Cardiac fibroblast (primary cell): Measurements from ENCODE around the gene TAF8.

Source experiments
- DNase-seq, 2 donors: peaks; one replicate each; pipeline versions ENCODE4 v3.0.0 to v3.0.0-alpha.2; 2010; ENCODE audit warnings: low read depth in 2 of 2
- H3K4me3 ChIP-seq, 2 donors: replicated peaks in 1 of 2; 1 replicate in 1 of 2; 2 replicates in 1 of 2; pipeline ENCODE4 v1.5.1; 2011; ENCODE audit warnings: low read depth in 2 of 2, low read length in 2 of 2, mild to moderate bottlenecking in 2 of 2, moderate library complexity in 1 of 2
- CTCF ChIP-seq: IDR thresholded peaks from one replicate; pipeline ENCODE4 v1.5.1; 2011; ENCODE audit warnings: low read depth, mild to moderate bottlenecking, low read length, inconsistent platforms

TAF8 gene

GRCh38 chr6:42124223-42124836, 74.0 kb downstream of the TAF8 start:
- no peak for DNase-seq
- no peak overlapping the region for H3K4me3 ChIP-seq
- no peak for TF ChIP-seq CTCF

DNA sequence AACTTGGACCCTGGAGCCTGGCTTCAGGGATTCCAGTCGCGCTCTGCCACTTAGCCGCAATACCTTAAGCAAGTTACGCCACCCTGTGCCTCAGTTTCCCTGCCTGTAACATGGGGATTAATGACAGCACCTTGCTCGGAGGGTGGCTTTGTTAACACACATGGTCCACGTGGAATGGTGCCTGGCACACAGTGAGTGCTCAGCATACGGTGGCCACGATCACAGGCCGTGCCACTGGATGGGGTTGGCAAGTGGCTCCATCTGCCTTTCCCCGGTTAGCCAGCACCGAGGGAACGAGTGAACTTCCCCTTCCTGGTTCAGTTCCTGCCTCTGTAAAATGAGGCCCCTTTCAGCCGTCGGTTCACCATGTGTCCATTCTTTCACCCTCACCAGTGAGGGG, 74.9 kb downstream of the TAF8 start:
- DNase-seq = no peak
- no peak for TF ChIP-seq CTCF
- no peak overlapping the region for H3K4me3 ChIP-seq

DNA sequence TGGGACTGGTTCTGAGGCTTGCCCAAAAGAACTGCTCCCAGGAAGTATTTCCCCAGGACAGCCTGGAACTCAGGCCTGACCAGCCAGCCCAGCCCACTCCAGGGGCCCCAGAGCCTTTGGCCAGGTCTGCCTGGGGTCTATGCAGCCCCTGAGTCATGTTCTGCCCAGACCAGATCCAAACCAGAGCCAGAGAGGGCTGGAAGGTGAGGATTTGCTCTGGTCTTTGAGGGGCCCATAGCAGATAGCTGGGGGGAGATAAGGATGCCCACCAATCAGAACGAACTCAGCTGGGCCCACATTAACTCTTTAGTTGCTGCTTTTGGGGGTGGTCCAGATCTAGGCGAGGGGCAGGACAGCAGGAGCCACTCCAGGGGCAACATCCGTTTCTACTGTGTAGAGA, 75.3 kb downstream of the TAF8 start:
- no peak overlapping the region for H3K4me3 ChIP-seq
- no peak for DNase-seq
- no peak for TF ChIP-seq CTCF

- no peak for DNase-seq
- no peak for TF ChIP-seq CTCF
- no peak overlapping the region for H3K4me3 ChIP-seq
Measured at GRCh38 chr6:42128460-42129359, 78.4 kb downstream of the TAF8 start.

GRCh38 chr6:42129360-42129676, 79.0 kb downstream of the TAF8 start:
- DNase-seq = no peak
- no peak overlapping the region for H3K4me3 ChIP-seq
- no peak for TF ChIP-seq CTCF

DNA sequence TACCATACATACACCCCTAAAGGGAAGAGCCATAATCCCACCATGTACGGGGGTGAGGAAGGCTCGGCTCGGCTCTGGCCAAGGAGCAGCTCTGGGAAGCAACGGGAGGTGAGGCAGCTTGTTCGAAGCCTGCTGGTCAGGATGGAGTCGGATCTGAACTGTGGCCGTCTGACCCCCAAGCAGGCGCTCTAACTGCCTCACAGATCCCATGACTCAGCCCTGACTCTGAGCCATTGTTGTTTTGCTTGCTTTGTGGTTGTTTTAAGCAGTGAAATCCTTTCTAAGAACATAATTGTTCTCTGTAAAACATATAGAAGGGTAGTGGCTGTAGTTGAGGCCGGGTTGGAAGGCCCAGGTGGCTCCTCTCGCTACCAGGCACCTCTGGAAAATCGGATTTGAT, 81.2 kb downstream of the TAF8 start:
- no peak for TF ChIP-seq CTCF
- no peak overlapping the region for H3K4me3 ChIP-seq
- DNase-seq = peak; percentile 61 to 90
